Measurements from ENCODE around the gene NRP1. TPM values are rescaled to one million over a fixed set of nuclear protein-coding genes. Genes with fewer than 3 reads are reported as not detected.
A peak's percentile ranks its signal among the peaks of the same experiment; 100 is the strongest.

NRP1 gene
- total and polyA plus RNA-seq, 8 donors = 79.8 to 203 (median 164) TPM

DNA sequence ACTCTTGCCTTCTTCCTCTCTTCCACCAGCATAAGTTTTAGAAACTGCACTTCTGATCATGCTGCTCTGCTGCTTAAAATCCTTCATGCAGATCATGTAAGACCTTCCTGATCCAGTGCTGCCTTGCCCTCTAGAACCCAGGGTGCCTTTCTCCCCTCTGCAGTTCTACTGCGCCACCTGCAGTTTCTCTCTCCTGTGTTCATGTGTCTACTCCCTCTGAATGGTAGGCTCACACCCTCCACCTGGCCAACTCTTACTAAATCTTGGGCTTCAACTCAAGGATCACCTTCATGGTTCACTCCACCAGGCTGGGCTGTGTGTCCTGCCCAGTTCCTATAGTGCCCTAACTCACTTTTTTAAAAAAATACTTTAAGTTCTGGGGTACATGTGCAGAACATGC is 201.8 kb downstream of the NRP1 start:
- Histone ChIP-seq H3K9me3 (no peaks in the 10 kb centered on the region), H3K4me1 (peaks cover 3 to 5% of the 10 kb centered on the region in 2 donors), H3K36me3 (no peaks in the 10 kb centered on the region), H3K4me3 (no peak overlapping the region), H3K27ac (no peak overlapping the region), H3K27me3 (no peaks in the 10 kb centered on the region)
- TF ChIP-seq, protein P1, sequence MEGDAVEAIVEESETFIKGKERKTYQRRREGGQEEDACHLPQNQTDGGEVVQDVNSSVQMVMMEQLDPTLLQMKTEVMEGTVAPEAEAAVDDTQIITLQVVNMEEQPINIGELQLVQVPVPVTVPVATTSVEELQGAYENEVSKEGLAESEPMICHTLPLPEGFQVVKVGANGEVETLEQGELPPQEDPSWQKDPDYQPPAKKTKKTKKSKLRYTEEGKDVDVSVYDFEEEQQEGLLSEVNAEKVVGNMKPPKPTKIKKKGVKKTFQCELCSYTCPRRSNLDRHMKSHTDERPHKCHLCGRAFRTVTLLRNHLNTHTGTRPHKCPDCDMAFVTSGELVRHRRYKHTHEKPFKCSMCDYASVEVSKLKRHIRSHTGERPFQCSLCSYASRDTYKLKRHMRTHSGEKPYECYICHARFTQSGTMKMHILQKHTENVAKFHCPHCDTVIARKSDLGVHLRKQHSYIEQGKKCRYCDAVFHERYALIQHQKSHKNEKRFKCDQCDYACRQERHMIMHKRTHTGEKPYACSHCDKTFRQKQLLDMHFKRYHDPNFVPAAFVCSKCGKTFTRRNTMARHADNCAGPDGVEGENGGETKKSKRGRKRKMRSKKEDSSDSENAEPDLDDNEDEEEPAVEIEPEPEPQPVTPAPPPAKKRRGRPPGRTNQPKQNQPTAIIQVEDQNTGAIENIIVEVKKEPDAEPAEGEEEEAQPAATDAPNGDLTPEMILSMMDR (IDR thresholded peaks at IDR 0.05) = no peak
- intact Hi-C loops (cut with DNase I) = no loop called here
- ATAC-seq = no peak
- DNase-seq = no peak

DNA sequence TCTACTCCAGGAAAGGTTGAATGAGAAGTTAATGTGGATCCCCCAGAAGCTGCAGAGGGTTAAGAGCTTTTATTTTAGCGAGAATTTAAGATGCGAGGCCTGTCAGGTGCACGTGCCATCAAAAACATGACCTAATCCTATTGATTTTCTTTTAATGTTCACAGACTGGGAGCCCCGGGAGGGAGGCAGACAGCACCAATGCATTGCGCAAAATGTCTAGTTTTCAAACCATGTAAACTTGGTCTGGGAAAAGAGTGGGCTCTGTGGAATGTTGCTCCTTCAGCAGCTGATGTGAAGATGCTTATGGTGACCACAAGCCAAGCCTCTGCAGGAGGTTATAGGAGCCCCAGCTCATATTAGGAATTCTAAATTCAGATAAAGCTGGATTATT is 204.5 kb downstream of the NRP1 start:
- H3K27ac ChIP-seq = peak overlapping the region in 1 of 2 donors; percentile 54
- ATAC-seq (no peak), DNase-seq (no peak)
- H3K4me1 ChIP-seq = peaks cover 5 to 15% of the 10 kb centered on the region in 2 donors
- H3K27me3 ChIP-seq = no peaks in the 10 kb centered on the region
- H3K36me3 ChIP-seq = no peaks in the 10 kb centered on the region
- no peaks in the 10 kb centered on the region for H3K9me3 ChIP-seq
- TF ChIP-seq, protein P1 (IDR thresholded peaks at IDR 0.05) = no peak
- intact Hi-C loops (cut with DNase I) = no loop called here
- no peak overlapping the region for H3K4me3 ChIP-seq

DNA sequence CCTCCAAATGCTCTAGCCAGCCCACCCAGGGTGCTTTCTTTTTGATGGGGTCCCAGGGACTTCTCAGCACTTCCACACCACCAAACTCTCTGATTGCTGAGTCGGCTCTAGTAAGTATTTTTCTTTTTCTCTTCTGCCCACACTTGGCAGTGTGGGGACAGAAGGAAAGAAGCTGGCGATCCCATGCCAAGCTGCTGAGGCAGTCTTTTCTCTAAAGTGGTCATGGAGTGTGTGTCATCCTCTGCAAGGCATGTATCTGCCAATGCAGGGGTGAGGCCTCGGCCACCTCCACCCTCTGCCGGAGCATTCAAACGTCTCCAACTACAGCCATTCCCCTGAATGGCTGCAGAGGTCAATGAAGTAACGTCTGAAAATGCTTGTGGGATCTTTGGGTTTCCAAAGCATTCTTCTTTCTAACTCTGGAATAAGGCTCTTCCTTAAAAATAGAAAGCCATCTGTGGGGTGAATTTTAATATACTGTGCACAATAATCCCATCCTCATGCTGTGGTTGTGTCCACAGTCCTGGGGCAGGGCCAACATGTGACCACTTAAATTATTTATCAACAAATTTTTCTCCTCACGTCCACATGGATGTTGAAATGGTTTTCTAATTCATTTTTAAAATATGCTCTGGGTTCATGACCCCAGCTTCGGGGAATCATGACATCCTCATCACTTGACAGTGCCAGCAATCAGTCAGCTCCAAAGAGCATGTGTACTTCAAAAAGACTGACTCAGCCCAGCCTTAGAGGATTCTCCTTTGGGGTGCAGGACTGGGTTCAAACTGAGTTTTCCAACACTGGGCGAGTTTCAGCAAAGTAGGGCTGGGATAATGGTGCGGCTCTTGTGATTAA is 205.1 kb downstream of the NRP1 start:
- peak; percentile 37 for ATAC-seq

DNA sequence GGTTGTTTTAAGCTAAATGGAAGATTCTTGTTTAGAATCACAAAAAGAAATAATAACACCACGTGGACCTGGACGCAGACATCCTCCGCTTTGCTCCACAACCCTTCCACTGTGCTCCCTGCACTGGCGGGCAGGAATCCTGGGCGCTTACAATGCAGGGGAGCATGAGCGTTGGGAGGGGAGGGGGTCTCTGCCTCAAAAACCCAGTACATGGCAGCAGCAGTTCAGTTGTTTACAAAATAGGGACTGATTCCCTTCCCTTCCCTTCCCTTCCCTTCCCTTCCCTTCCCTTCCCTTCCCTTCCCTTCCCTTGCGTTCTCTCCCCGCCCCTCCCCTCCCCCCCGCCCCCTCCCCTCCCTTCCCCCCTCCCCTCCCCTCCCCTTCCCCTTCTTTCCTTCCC is 206.8 kb downstream of the NRP1 start:
- H3K27me3 ChIP-seq = no peaks in the 10 kb centered on the region
- intact Hi-C loops (cut with DNase I) = no loop called here
- DNase-seq = no peak
- H3K36me3 ChIP-seq = no peaks in the 10 kb centered on the region
- TF ChIP-seq, protein P1 (IDR thresholded peaks at IDR 0.05) = no peak
- no peak for ATAC-seq
- no peak overlapping the region for H3K27ac ChIP-seq
- peaks cover 3 to 15% of the 10 kb centered on the region in 2 donors for H3K4me1 ChIP-seq
- H3K4me3 ChIP-seq = no peak overlapping the region
- H3K9me3 ChIP-seq = no peaks in the 10 kb centered on the region

More for the DNA sequence above, 205.1 kb downstream of the NRP1 start:
- intact Hi-C loops (cut with DNase I) = no loop called here
- DNase-seq = peak in 1 of 4 donors; percentile 55
- Histone ChIP-seq H3K4me3 (no peak overlapping the region), H3K9me3 (no peaks in the 10 kb centered on the region), H3K36me3 (no peaks in the 10 kb centered on the region), H3K27me3 (no peaks in the 10 kb centered on the region), H3K27ac (peak overlapping the region; percentile 45 to 54), H3K4me1 (peaks cover 5 to 15% of the 10 kb centered on the region in 2 donors)
- TF ChIP-seq, protein P1 (IDR thresholded peaks at IDR 0.05) = no peak
